Measurements from ENCODE around the gene NLRC5.

Gene NLRC5

GRCh38 chr16:57028086-57028485 is 38.7 kb downstream of the NLRC5 start:
- no peak for DNase-seq

- DNase-seq: no peak
Observed at GRCh38 chr16:57029161-57030160, 40.1 kb downstream of the NLRC5 start.

GRCh38 chr16:57030346-57030902 is 41.1 kb downstream of the NLRC5 start:
- no peak for DNase-seq

- DNase-seq: no peak
Observed at GRCh38 chr16:57031156-57031555, 41.8 kb downstream of the NLRC5 start.

- DNase-seq: no peak
Observed at GRCh38 chr16:57032346-57032745, 43.0 kb downstream of the NLRC5 start.

- DNase-seq: no peak
Observed at GRCh38 chr16:57032931-57033330, 43.6 kb downstream of the NLRC5 start.

- no peak for DNase-seq
Observed at GRCh38 chr16:57036315-57036714, 47.0 kb downstream of the NLRC5 start.

GRCh38 chr16:57036945-57037344 is 47.6 kb downstream of the NLRC5 start:
- DNase-seq: no peak

- no peak for DNase-seq
Observed at GRCh38 chr16:57038166-57038565, 48.8 kb downstream of the NLRC5 start.

- DNase-seq: no peak
Observed at GRCh38 chr16:57039148-57039812, 49.9 kb downstream of the NLRC5 start.

- DNase-seq: no peak
Observed at GRCh38 chr16:57041182-57042156, 52.1 kb downstream of the NLRC5 start.

GRCh38 chr16:57042157-57043111 is 53.1 kb downstream of the NLRC5 start:
- no peak for DNase-seq

- no peak for DNase-seq
Observed at GRCh38 chr16:57043248-57043647, 53.9 kb downstream of the NLRC5 start.

- no peak for DNase-seq
Observed at GRCh38 chr16:57044931-57045693, 55.8 kb downstream of the NLRC5 start.

GRCh38 chr16:57045694-57046381 is 56.5 kb downstream of the NLRC5 start:
- DNase-seq: no peak

- no peak for DNase-seq
Observed at GRCh38 chr16:57048095-57048494, 58.7 kb downstream of the NLRC5 start.

GRCh38 chr16:57049678-57050077 is 60.3 kb downstream of the NLRC5 start:
- no peak for DNase-seq

- DNase-seq: no peak
Observed at GRCh38 chr16:57051696-57052228, 62.4 kb downstream of the NLRC5 start.

GRCh38 chr16:57053206-57053605 is 63.8 kb downstream of the NLRC5 start:
- DNase-seq: no peak

- DNase-seq: no peak
Observed at GRCh38 chr16:57054338-57054737, 65.0 kb downstream of the NLRC5 start.

Measured in NCI-H2029 treated with DMSO at 0.1 percent for 48 hours (cell line).